GM23248 (cell line): ENCODE data around the gene NMT1.

ENCODE experiments used
- EZH2 ChIP-seq: fragments of 200-600 bp; sonication (generic); IDR thresholded peaks from 2 replicates; pipeline ENCODE4 v1.6.1; 2018; ENCODE audit warnings: antibody characterized with exemption, mild to moderate bottlenecking; ENCODE audit not compliant: insufficient read depth, poor library complexity, severe bottlenecking
- EZH2phosphoT487 ChIP-seq: fragments of 200-600 bp; sonication (generic); IDR thresholded peaks from 2 replicates; pipeline ENCODE4 v1.6.1; 2018; ENCODE audit warnings: antibody characterized with exemption, moderate library complexity, mild to moderate bottlenecking, low read depth; ENCODE audit not compliant: insufficient read depth

DNA sequence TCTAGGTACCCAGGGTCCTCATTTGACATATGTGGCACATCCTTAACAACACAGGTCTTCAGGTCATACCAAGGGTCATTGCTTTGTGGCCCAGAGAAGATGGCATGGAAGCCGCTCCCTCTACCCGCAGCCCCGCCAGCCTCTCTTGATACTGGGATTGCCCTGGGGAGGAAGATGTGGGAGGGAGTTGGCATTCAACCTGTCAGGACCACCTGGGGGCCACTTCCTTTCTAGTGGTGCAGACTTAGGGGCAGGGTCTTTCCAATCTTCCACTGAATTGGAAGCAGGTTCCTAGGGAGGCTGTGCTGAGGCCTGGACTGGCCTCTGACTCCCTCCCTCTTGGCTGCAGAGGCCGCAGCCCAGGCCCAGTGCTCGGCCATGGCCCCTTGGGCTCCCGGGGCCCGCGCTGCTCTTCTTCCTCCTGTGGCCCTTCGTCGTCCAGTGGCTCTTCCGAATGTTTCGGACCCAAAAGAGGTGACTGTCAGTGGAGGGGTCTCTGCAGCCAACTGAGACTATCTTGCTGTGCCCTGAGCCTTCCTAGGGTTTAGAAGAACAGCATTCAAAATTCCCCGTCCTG, 82.1 kb downstream of the NMT1 start:
- TF ChIP-seq EZH2 (no peak), EZH2phosphoT487 (no peak)
